GM10248 (cell line): Measurements from ENCODE around the gene TTYH1.

Experiments used
- CTCF ChIA-PET: fragments of 300-600 bp; sonication (Branson Sonifier 250); formaldehyde crosslinking; extraction: SDS; loops from one replicate; lab custom pipeline; 2021; ENCODE audit warnings: antibody characterized with exemption; lab: Yijun Ruan, JAX
- POLR2A ChIA-PET: fragments of 350-650 bp; sonication (Branson Sonifier 250); formaldehyde crosslinking; extraction: SDS; loops from one replicate; lab custom pipeline; 2020; ENCODE audit warnings: antibody characterized with exemption; lab: Yijun Ruan, JAX
- DNase-seq: peaks from one replicate; pipeline ENCODE4 v3.0.0; 2012; ENCODE audit errors: extremely low spot score
- TF ChIP-seq, protein P1 (sequence below): IDR thresholded peaks from 2 replicates; pipeline ENCODE4 v1.5.1; 2012; ENCODE audit warnings: mild to moderate bottlenecking, low read depth; ENCODE audit errors: extremely low read depth, missing control alignments, control extremely low read depth

The TTYH1 gene

DNA sequence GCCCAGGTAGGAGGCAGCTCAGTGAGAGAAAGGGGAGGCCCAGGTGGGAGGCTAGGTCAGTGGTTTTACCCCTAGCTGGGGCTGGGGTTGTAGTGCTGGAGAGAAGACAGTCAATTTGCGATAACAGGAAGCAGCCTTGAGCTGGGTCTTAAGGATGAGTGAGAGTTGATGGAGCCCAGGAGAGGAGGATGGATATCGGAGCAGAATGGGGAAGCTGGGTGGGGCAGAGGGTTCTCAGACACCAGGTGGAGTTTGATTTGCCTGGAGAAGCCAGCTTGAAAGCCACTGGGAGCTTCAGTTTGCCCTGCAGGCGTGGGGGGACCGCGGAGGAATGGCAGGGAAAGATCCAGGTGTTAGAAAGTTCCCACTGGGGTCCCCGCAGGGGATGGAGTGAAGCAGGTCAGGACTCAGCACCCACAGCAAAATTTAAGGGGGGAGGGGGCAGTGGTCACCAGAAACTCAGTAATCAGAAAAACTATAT lies 58.7 kb downstream of the TTYH1 start:
- DNase-seq, result no peak
- TF ChIP-seq, protein P1, sequence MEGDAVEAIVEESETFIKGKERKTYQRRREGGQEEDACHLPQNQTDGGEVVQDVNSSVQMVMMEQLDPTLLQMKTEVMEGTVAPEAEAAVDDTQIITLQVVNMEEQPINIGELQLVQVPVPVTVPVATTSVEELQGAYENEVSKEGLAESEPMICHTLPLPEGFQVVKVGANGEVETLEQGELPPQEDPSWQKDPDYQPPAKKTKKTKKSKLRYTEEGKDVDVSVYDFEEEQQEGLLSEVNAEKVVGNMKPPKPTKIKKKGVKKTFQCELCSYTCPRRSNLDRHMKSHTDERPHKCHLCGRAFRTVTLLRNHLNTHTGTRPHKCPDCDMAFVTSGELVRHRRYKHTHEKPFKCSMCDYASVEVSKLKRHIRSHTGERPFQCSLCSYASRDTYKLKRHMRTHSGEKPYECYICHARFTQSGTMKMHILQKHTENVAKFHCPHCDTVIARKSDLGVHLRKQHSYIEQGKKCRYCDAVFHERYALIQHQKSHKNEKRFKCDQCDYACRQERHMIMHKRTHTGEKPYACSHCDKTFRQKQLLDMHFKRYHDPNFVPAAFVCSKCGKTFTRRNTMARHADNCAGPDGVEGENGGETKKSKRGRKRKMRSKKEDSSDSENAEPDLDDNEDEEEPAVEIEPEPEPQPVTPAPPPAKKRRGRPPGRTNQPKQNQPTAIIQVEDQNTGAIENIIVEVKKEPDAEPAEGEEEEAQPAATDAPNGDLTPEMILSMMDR, result no peak
- POLR2A ChIA-PET, result interaction anchor here (0.7 kb wide), 1 partner anchor 934 kb away, joined by 6 read pairs; the partner anchor contains the start of gene UBE2S
- CTCF ChIA-PET, result interaction anchor here (1.1 to 2.0 kb wide), 5 partner anchors 21 to 667 kb away, joined by 3 to 13 read pairs (median 3); no protein-coding TSS in a partner anchor

DNA sequence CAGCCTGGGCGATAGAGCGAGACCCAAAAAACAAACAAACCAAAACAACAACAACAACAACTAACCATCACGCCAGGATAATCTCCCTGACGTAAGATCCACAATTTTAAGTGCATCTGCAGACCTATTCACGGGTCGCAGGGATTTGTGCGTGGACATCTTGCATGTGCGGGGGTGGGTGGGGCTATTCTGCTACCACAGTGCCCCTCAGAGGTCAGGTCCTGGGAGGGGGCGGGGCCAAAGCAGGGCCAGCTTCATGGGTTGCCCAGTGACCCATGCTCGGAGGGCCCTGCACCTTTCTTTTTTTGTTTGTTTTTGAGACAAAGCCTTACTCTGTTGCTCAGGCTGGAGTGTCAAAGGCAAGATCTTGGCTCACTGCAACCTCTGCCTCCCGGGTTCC lies 60.4 kb downstream of the TTYH1 start:
- no peak for DNase-seq
- TF ChIP-seq, protein P1, result no peak
- POLR2A ChIA-PET, result no interaction called here
- CTCF ChIA-PET, result interaction anchor here (0.7 kb wide), 1 partner anchor 199 kb away, joined by 3 read pairs; no protein-coding TSS in a partner anchor

DNA sequence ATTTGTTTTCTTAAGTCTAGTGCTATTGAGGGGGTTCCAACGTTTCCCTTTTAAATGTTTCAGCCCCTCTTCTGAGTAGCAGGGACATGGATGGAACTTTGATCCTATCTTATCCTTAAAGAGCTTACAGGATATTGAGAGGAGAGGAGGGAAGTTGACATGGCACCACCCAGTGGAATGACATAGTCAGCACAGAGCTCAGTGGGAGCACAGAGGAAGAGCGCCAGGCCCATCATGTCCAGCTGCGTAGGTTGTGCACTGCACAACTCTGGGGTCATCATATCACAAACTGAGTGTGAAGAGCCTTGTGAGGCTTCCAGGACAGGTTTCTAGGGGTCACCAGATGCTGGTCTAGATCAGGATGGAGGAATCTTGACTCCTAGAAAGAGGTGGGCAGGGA lies 62.4 kb downstream of the TTYH1 start:
- TF ChIP-seq, protein P1, result peak; percentile 3
- CTCF ChIA-PET, result interaction anchor here (0.8 to 6.6 kb wide), 12 partner anchors 8 to 1026 kb away, joined by 3 to 129 read pairs (median 6); no protein-coding TSS in a partner anchor
- DNase-seq, result no peak
- POLR2A ChIA-PET, result no interaction called here

DNA sequence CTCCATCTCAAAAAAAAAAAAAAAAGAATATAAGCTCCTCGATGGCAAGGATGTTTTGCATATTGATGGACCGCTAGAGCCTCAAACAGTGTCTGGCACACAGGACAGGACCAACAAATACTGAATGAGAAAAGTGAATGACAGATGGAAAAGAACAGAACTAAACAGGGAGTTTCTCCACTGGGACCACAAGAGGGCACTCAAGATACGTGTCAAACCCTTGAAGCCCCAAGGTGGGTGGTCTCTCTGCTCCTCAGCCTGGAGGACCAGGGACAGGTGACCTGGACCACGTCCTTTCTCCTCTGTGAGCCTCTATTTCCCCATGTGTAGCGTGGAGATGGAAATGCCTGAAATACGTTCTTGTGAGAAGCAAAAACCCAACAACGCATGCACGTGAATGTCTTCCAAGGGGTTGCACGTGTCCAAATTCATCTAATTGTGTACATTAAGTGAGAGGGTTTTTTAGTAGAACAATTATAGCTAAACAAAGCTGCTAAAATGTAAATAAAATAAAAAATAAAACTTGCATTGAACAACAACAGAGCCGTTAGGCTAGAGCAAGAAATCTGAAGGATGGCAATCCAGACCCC lies 63.5 kb downstream of the TTYH1 start:
- DNase-seq, result peak; percentile 50
- POLR2A ChIA-PET, result no interaction called here

DNA sequence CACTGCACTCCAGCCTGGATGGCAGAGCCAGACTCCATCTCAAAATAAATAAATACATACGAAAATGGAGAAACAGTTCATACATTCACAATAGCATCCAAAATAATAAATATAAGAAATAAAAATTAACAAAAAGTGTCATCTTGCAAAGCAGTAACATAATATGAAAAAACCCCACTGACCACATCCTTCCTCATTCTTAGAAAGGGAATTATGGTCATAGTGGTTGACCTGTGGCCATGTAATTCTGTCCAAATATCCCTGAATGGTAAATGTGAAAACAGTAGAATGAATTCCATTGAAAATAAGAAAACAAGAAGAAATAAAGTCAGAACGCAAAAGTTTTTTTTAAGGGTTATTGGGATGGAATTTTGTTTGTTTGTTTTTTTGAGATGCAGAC lies 64.8 kb downstream of the TTYH1 start:
- no peak for DNase-seq
- CTCF ChIA-PET, result interaction anchor here (1.0 to 6.6 kb wide), 12 partner anchors 10 to 653 kb away, joined by 3 to 129 read pairs (median 10); no protein-coding TSS in a partner anchor
- TF ChIP-seq, protein P1, result no peak
- POLR2A ChIA-PET, result no interaction called here

More for the DNA sequence above, 63.5 kb downstream of the TTYH1 start:
- CTCF ChIA-PET, result interaction anchor here (0.7 to 6.6 kb wide), 19 partner anchors 9 to 823 kb away, joined by 3 to 129 read pairs (median 5); no protein-coding TSS in a partner anchor
- TF ChIP-seq, protein P1, result peak; percentile 72

DNA sequence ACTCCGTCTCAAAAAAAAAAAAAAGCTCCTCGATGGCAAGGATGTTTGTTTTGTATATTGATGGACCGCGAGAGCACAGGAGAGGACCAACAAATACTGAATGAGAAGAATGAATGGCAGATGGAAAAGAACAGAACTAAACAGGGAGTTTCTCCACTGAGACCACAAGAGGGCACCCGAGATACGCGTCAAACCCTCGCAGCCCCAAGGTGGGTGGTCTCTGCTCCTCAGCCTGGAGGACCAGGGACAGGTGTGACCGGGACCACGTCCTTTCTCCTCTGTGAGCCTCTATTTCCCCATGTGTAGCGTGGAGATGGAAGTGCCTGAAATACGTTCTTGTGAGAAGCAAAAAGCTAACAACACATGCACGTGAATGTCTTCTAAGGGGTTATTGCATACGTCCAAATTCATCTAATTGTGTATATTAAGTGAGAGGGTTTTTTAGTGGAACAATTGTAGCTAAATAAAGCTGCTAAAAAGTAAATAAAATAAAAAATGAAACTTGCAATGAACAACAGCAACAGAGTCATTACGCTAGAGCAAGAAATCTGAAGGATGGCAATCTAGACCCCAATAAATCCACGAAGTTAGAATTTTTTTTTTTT lies 66.2 kb downstream of the TTYH1 start:
- POLR2A ChIA-PET, result no interaction called here
- DNase-seq, result peak; percentile 61

More for the DNA sequence above, 66.2 kb downstream of the TTYH1 start:
- CTCF ChIA-PET, result interaction anchor here (0.7 to 6.6 kb wide), 23 partner anchors 8 to 436 kb away, joined by 3 to 129 read pairs (median 4); partner anchors contain the start of genes CDC42EP5 and LILRB1
- TF ChIP-seq, protein P1, result peak; percentile 58
